Left lung (tissue), 10 donors: ENCODE measurements around the gene PROSER2. TPM values are rescaled to one million over a fixed set of nuclear protein-coding genes. Genes with fewer than 3 reads are reported as not detected.

ENCODE experiments used
- ATAC-seq: fragments of 200-7000 bp; cut with Tn5 transposase; one replicate; pipeline ENCODE4 v1.9.1; 2020; ENCODE audit warnings: moderate library complexity
- DNase-seq, 4 donors: peaks; one replicate each; pipeline ENCODE4 v3.0.0-alpha.2; 2013 to 2020
- H3K27ac ChIP-seq, 2 donors: fragments of 200-600 bp; sonication (generic) in 1 of 2; one replicate each; pipeline versions ENCODE4 v1.5.0 to v1.8.0; 2020 to 2021
- H3K27me3 ChIP-seq, 2 donors: fragments of 200-600 bp; sonication (generic) in 1 of 2; one replicate each; pipeline versions ENCODE4 v1.5.0 to v1.8.0; 2020 to 2021
- H3K36me3 ChIP-seq, 2 donors: fragments of 200-600 bp; sonication (generic) in 1 of 2; one replicate each; pipeline versions ENCODE4 v1.5.0 to v1.8.0; 2020 to 2021
- H3K4me1 ChIP-seq, 2 donors: fragments of 200-600 bp; one replicate each; pipeline ENCODE4 v1.8.0; 2021
- H3K4me3 ChIP-seq, 2 donors: fragments of 200-600 bp; sonication (generic) in 1 of 2; one replicate each; pipeline versions ENCODE4 v1.5.0 to v1.8.0; 2020 to 2021; ENCODE audit warnings: mild to moderate bottlenecking in 1 of 2
- H3K9me3 ChIP-seq, 2 donors: fragments of 200-600 bp; sonication (generic) in 1 of 2; one replicate each; pipeline versions ENCODE4 v1.5.0 to v1.8.0; 2020 to 2021
- CTCF ChIP-seq, 2 donors: fragments of 200-600 bp; sonication (generic) in 1 of 2; IDR thresholded peaks; one replicate each; pipeline versions ENCODE4 v1.5.0 to v1.8.0; 2021; ENCODE audit warnings: antibody characterized with exemption in 2 of 2
- intact Hi-C, 2 donors: fragments of 100-400 bp; cut with DNase I; formaldehyde crosslinking; loops; one replicate each; pipeline versions ENCODE4 v1.11.2 to v1.14.2; 2022
- polyA plus RNA-seq, 6 donors: library from polyadenylated mRNA; unstranded; fragments of 120-200 nt; gene quantifications; one replicate each; pipeline ENCODE4 v1.2.1, GENCODE V29; 2013; ENCODE audit not compliant: insufficient read length in 6 of 6
- total RNA-seq, 2 donors: library from RNA; stranded (reverse); fragmentation: NEBNext Ultra II Directional; extraction: Animal tissue kit (Norgen Biotek cat#: 25700); gene quantifications; one replicate each; pipeline ENCODE4 v1.2.1, GENCODE V29; 2021
- donor health status: DM: no; HTN: yes; CAD: no.
- donor health status: DM: no; HTN: no; CAD: no.

The PROSER2 gene
- total and polyA plus RNA-seq, 8 donors = 2.0 to 14.8 (median 3.1) TPM

- ATAC-seq = no peak
- no peak overlapping the region for H3K4me3 ChIP-seq
- intact Hi-C loops = no loop called here
- no peaks in the 10 kb centered on the region for H3K36me3 ChIP-seq
- no peak overlapping the region for H3K27ac ChIP-seq
- H3K27me3 ChIP-seq = peaks cover 0 to 34% of the 10 kb centered on the region in 2 donors
- H3K4me1 ChIP-seq = peaks cover 6 to 27% of the 10 kb centered on the region in 2 donors
- TF ChIP-seq CTCF (IDR thresholded peaks at IDR 0.05) = no peak
- no peak for DNase-seq
- no peaks in the 10 kb centered on the region for H3K9me3 ChIP-seq
These were observed 3.9 kb downstream of the PROSER2 start for GRCh38 chr10:11827006-11827405.

GRCh38 chr10:11827414-11827813 lies 4.3 kb downstream of the PROSER2 start:
- DNase-seq (no peak), ATAC-seq (no peak)
- Histone ChIP-seq H3K36me3 (no peaks in the 10 kb centered on the region), H3K4me1 (peaks cover 6 to 23% of the 10 kb centered on the region in 2 donors), H3K27ac (no peak overlapping the region), H3K4me3 (no peak overlapping the region), H3K27me3 (peaks cover 0 to 31% of the 10 kb centered on the region in 2 donors), H3K9me3 (no peaks in the 10 kb centered on the region)
- intact Hi-C loops = no loop called here
- TF ChIP-seq CTCF (IDR thresholded peaks at IDR 0.05) = no peak

- H3K27me3 ChIP-seq = peaks cover 0 to 17% of the 10 kb centered on the region in 2 donors
- no peaks in the 10 kb centered on the region for H3K36me3 ChIP-seq
- no peak for TF ChIP-seq CTCF (IDR thresholded peaks at IDR 0.05)
- no peaks in the 10 kb centered on the region for H3K9me3 ChIP-seq
- ATAC-seq (no peak), DNase-seq (no peak)
- intact Hi-C loops = no loop called here
- no peak overlapping the region for H3K4me3 ChIP-seq
- peaks cover 6 to 10% of the 10 kb centered on the region in 2 donors for H3K4me1 ChIP-seq
- no peak overlapping the region for H3K27ac ChIP-seq
These were observed 5.6 kb downstream of the PROSER2 start for GRCh38 chr10:11828682-11829284.

GRCh38 chr10:11830836-11831519 lies 7.8 kb downstream of the PROSER2 start:
- Histone ChIP-seq H3K9me3 (no peaks in the 10 kb centered on the region), H3K4me1 (no peaks in the 10 kb centered on the region), H3K36me3 (no peaks in the 10 kb centered on the region), H3K4me3 (no peak overlapping the region), H3K27ac (peak overlapping the region; percentile 34 to 75), H3K27me3 (no peaks in the 10 kb centered on the region)
- intact Hi-C loops = no loop called here
- ATAC-seq = peak; percentile 67
- DNase-seq = no peak
- TF ChIP-seq CTCF (IDR thresholded peaks at IDR 0.05) = no peak

GRCh38 chr10:11831520-11831951 lies 8.4 kb downstream of the PROSER2 start:
- no peaks in the 10 kb centered on the region for H3K9me3 ChIP-seq
- TF ChIP-seq CTCF (IDR thresholded peaks at IDR 0.05) = no peak
- no peaks in the 10 kb centered on the region for H3K36me3 ChIP-seq
- DNase-seq (no peak), ATAC-seq (peak; percentile 85)
- H3K4me1 ChIP-seq = no peaks in the 10 kb centered on the region
- H3K27ac ChIP-seq = peak overlapping the region; percentile 34 to 75
- H3K4me3 ChIP-seq = no peak overlapping the region
- intact Hi-C loops = no loop called here
- H3K27me3 ChIP-seq = no peaks in the 10 kb centered on the region
